Inflammatory macrophage (primary cell): ENCODE measurements around the gene KCNA2.

Experiments used
- DNase-seq, 2 donors: peaks; one replicate each; pipeline ENCODE4 v3.0.0-alpha.2; 2020 to 2022

Gene KCNA2

GRCh38 chr1:110563089-110563488, 43.1 kb downstream of the KCNA2 start:
- no peak for DNase-seq

- DNase-seq: no peak
These were observed 44.6 kb downstream of the KCNA2 start for GRCh38 chr1:110561596-110561995.

- no peak for DNase-seq
These were observed 47.0 kb downstream of the KCNA2 start for GRCh38 chr1:110559157-110559556.

DNA sequence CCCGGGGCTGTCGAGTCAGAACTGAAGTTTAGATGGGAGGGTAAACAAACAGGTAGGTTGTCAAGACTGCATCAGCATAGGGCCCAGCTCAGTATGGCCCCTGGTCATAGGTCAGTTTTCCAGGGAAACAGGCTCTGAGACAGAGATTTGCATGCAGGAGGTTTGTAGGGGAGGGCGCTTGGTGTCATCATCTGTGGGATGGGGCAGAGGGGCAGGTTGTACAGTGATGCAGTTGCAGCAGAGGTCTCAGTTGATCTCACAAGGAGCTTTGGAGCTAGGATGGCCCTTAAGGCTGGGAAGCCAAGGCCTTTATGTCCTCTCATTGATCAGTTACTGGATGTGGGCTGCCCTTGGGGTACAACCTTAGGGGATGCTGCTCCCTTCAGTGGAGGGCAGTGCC, 48.7 kb downstream of the KCNA2 start:
- no peak for DNase-seq

- no peak for DNase-seq
These were observed 49.7 kb downstream of the KCNA2 start for GRCh38 chr1:110556471-110556807.

DNA sequence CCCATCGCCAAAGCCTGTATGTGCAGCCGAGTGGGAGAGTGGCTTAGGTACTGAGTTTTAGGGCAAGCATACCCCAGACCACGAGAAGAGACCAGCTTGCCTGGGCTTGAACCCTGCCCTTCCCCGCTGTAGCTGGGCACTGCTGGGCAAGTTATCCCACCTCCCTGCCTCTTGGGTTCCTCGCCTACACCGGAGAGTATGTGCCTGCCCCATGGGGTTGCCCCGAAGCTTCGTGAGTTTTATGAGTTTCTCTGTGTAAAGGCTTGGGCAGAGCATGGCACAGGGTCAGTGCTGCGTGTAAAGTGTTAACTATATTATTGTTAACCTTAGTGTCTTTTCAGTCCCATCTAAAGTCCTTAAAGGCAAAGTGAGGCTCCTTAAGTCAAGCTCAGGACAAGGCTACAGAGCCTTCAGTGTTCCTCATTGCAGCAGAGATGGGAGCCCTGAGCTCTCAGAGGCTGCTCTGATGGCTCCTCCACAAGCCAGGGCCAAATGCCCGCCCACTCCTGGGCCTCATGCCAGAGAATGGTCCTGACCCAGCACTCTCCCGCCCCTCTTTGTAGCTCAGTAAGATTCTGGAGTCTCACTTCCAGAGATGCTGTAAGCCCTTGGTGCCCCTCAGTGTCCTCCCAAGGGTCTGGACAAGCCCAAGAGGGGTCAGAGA, 50.2 kb downstream of the KCNA2 start:
- DNase-seq: no peak

- DNase-seq: peak; percentile 13 to 61
These were observed 51.0 kb downstream of the KCNA2 start for GRCh38 chr1:110554871-110555801.

GRCh38 chr1:110551278-110551809, 54.8 kb downstream of the KCNA2 start:
- no peak for DNase-seq

- DNase-seq: no peak
These were observed 56.3 kb downstream of the KCNA2 start for GRCh38 chr1:110549831-110550230.

GRCh38 chr1:110548381-110548780, 57.8 kb downstream of the KCNA2 start:
- DNase-seq: peak in 1 of 2 donors; percentile 18

DNA sequence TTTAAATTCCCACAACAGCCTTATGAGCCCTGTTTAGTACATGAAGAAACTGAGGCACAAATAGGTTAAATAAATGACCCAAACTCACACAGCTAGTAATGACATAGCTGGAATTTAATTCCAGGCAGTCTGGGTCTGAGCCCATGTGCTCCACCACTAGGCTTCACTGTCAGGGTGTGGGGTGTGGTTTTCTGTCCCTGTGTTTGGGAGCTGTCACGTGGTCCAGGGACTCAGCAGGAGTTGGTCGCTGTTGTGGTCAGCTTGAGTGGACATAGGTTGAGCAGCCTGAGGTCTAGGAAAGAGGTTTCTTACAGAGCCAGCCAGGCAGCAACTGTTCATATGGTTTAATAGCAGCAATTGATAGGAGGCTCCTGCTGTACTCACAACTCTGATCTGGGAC, 59.1 kb downstream of the KCNA2 start:
- DNase-seq: no peak

DNA sequence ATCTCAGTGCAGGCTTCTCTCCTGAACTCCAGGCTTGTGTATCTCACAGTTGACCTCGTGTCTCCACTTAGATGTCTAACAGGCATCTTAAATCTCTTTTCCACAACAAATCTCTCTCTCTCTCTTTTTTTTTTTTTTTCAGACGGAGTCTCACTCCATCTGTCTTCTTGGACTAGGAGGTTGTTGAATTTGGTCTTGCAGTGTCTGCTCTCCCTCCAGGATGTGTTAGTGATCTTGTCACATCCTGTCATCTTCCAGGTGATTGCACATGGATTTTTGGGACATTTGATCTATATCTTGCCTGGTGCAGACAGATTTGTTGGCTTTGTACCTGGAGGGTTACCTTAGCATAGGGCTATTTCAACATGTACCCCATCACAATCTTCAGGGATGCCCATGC, 60.7 kb downstream of the KCNA2 start:
- no peak for DNase-seq

DNA sequence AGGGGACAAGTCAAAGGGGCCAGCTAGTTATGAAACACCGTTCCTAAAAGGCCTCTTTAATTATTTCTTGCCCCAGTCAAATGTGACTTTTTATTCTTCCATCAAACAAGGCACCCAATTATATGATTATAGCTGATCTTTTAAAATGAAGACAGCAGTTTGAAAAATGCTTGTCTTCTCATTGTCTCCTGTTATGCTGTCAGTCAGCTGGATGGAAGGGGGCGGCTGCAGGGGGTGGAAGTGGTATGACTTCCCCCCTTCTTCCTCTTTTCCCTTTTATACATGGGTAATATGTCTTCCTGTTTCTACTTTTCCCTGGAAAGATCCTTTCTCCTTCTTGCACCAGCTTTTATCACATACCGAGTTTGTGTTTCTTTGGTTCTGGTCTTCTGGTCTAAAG, 61.4 kb downstream of the KCNA2 start:
- peak; percentile 26 to 55 for DNase-seq
